Measurements from ENCODE around the gene PRDM13. TPM values are rescaled to one million over a fixed set of nuclear protein-coding genes. Genes with fewer than 3 reads are reported as not detected.

The PRDM13 gene
- total and polyA plus RNA-seq, 2 of the 13 experiments (the other 11 are each of a cell fraction or from before 2014, with no cell fraction given): not detected

GRCh38 chr6:99568103-99568933 is 38.3 kb upstream of the PRDM13 start, which contains the start of gene CCNC (continued):
- TF ChIP-seq ZNF275 (CRISPR knock-in tag; IDR thresholded peaks at IDR 0.05; ENCODE audit: borderline replicate concordance): peak; percentile 94
- TF ChIP-seq SKI (IDR thresholded peaks at IDR 0.05; ENCODE audit: partially characterized antibody): no peak
- peak; percentile 28 for TF ChIP-seq NFIC (IDR thresholded peaks at IDR 0.05; ENCODE audit: low read length)
- TF ChIP-seq PPARG (CRISPR knock-in tag; conservative IDR thresholded peaks at IDR 0.05): peak; percentile 58; the same call in 1 of the 2 replicates
- TF ChIP-seq TERF1 (CRISPR knock-in tag; IDR thresholded peaks at IDR 0.05): no peak
- TF ChIP-seq KIAA2018 (CRISPR knock-in tag; IDR thresholded peaks at IDR 0.05; ENCODE audit: borderline replicate concordance): 0 out of 2 replicates have a peak, but pooled peaks have one; percentile 47
- TF ChIP-seq ZBTB38 (CRISPR knock-in tag; IDR thresholded peaks at IDR 0.05): peak; percentile 52; the same call in 1 of the 2 replicates
- TF ChIP-seq JUNB (CRISPR knock-in tag; IDR thresholded peaks at IDR 0.05; ENCODE audit: borderline replicate concordance): no peak
- TF ChIP-seq GFI1 (CRISPR knock-in tag; IDR thresholded peaks at IDR 0.05; ENCODE audit: borderline replicate concordance): peak; percentile 98
- peak; percentile 90 for TF ChIP-seq HNF1B (CRISPR knock-in tag; IDR thresholded peaks at IDR 0.05)
- TF ChIP-seq IRX3 (CRISPR knock-in tag; IDR thresholded peaks at IDR 0.05; ENCODE audit: borderline replicate concordance, low read depth): peak; percentile 69; the same call in 1 of the 2 replicates
- TF ChIP-seq TP53 (CRISPR knock-in tag; conservative IDR thresholded peaks at IDR 0.05): peak; percentile 78; the same call in 1 of the 2 replicates
- peak; percentile 58 to 76; a peak in 2 of 4 replicates for TF ChIP-seq NR2F1 (CRISPR knock-in tag; IDR thresholded peaks at IDR 0.05)
- TF ChIP-seq MEIS2 (CRISPR knock-in tag; IDR thresholded peaks at IDR 0.05): peak; percentile 87
- peak; percentile 99 for TF ChIP-seq PHF8 (CRISPR knock-in tag; IDR thresholded peaks at IDR 0.05)
- no peak for TF ChIP-seq GLI4 (CRISPR knock-in tag; IDR thresholded peaks at IDR 0.05; ENCODE audit: borderline replicate concordance)

Measured in HepG2 (cell line).